HK-2 (cell line): Measurements from ENCODE around the gene EIF3D.

Source experiments
- DNase-seq: peaks from one replicate; pipeline ENCODE4 v3.0.0-alpha.2; 2018; ENCODE audit not compliant: unreplicated experiment

EIF3D gene

GRCh38 chr22:36466258-36466657 is 62.7 kb downstream of the EIF3D start:
- DNase-seq = no peak

GRCh38 chr22:36465232-36466021 is 63.5 kb downstream of the EIF3D start:
- peak; percentile 90 for DNase-seq

GRCh38 chr22:36464715-36465231 is 64.2 kb downstream of the EIF3D start:
- DNase-seq = no peak

GRCh38 chr22:36463783-36464184 is 65.2 kb downstream of the EIF3D start:
- no peak for DNase-seq

- peak; percentile 91 for DNase-seq
These were observed 67.0 kb downstream of the EIF3D start for GRCh38 chr22:36461665-36462649.
